Body of pancreas (tissue), 4 donors: ENCODE measurements around the gene COL5A2.

ENCODE experiments used
- POLR2A ChIP-seq, 3 donors: fragments of 450-650 bp; IDR thresholded peaks; one replicate each; pipeline ENCODE4 v1.6.1; 2016; ENCODE audit warnings: antibody characterized with exemption in 3 of 3, mild to moderate bottlenecking in 2 of 3
- TF ChIP-seq, protein P1 (sequence below), 7 experiments: fragments of 450-650 bp in 4 of 7; fragments of 200-600 bp in 3 of 7; sonication (generic) in 3 of 7; IDR thresholded peaks; one replicate each; pipeline ENCODE4 v1.5.1; 2016 to 2019; ENCODE audit warnings: antibody characterized with exemption in 7 of 7

DNA sequence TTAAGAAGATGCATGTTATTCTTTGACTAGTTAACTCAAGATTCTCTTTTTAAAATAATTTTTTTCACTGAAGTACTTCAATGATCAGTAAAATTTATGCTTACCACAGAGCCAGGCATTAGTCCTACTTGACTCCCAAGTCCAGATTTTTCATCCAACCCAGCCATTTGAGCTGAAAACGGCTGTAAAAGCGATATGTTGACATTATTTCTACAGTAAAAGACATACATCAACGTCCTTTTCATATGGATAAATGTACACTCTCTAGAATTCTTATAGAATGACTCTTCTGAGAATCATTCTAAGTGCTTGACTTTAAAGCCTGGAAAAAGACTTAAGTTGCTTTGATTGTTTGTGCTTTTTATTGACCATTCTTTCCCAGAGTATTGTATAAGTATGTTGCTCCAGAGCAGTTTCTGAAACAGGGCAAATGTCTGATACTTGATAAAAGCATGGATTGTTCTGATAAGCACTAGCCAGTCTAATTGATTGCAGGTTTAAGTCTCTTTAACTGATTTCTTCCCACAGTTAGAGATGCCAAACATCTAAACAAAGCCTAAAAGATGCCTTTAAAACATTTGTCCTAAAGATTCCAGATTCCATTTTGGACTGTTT is 90.9 kb downstream of the COL5A2 start:
- TF ChIP-seq, protein P1, sequence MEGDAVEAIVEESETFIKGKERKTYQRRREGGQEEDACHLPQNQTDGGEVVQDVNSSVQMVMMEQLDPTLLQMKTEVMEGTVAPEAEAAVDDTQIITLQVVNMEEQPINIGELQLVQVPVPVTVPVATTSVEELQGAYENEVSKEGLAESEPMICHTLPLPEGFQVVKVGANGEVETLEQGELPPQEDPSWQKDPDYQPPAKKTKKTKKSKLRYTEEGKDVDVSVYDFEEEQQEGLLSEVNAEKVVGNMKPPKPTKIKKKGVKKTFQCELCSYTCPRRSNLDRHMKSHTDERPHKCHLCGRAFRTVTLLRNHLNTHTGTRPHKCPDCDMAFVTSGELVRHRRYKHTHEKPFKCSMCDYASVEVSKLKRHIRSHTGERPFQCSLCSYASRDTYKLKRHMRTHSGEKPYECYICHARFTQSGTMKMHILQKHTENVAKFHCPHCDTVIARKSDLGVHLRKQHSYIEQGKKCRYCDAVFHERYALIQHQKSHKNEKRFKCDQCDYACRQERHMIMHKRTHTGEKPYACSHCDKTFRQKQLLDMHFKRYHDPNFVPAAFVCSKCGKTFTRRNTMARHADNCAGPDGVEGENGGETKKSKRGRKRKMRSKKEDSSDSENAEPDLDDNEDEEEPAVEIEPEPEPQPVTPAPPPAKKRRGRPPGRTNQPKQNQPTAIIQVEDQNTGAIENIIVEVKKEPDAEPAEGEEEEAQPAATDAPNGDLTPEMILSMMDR (IDR thresholded peaks at IDR 0.05), result no peak
- no peak for TF ChIP-seq POLR2A (IDR thresholded peaks at IDR 0.05)
